ENCODE results near the gene UBR3. TPM values are rescaled to one million over a fixed set of nuclear protein-coding genes. Genes with fewer than 3 reads are reported as not detected.

UBR3 gene
- total RNA-seq (100 to 1,000 TPM in 1 of 7 donors, 10 to 100 TPM in 6; 40.3 to 119 (median 62.4) TPM), polyA plus RNA-seq (10 to 100 TPM in 1 of 3 donors, 1 to 10 TPM in 2; 7.2 to 10.5 (median 7.9) TPM)
- long read RNA-seq, donor 1 = 0 reads
- long read RNA-seq, donor 2 = 0 reads

- TF ChIP-seq CTCF (IDR thresholded peaks at IDR 0.05 in 8 of 11, conservative IDR thresholded peaks at IDR 0.05 in 3 of 11) (peak in 4 of 11 experiments; percentile 25 to 47 (median 36)), POLR2A (IDR thresholded peaks at IDR 0.05) (peak in 2 of 3 donors; percentile 68 to 86), POLR2AphosphoS5 (IDR thresholded peaks at IDR 0.05) (peak; percentile 91 to 92 (median 91))
- no peaks in the 10 kb centered on the region for H3K9me3 ChIP-seq
- H3K4me3 ChIP-seq = peak within 1 kb of the TSS; percentile 75 to 96 (median 86)
- H3K27ac ChIP-seq = peak within 1 kb of the TSS; percentile 76 to 93 (median 91)
- peaks cover 0 to 5% (median 0%) of the 10 kb centered on the region in 6 donors for H3K36me3 ChIP-seq
- intact Hi-C loops (cut with DNase I; ENCODE audit: low total_unique reads) = loop anchor here (10.0 kb wide), 1 partner anchor 87 kb away; no protein-coding TSS in a partner anchor
- no peaks in the 10 kb centered on the region for H3K27me3 ChIP-seq (replicated peaks in 1 of 7)
- DNase-seq = peak; percentile 98
- WGBS, 5 donors = 0 to 1% (median 0%) methylated on average over 42 to 104 of the region's 104 CpGs
- H3K4me1 ChIP-seq = peaks cover 35 to 83% (median 62%) of the 10 kb centered on the region in 6 donors
These were observed at the start of gene UBR3 for GRCh38 chr2:169827272-169828140. TSS of gene UBR3 (plus strand) at chr2:169827454. CDS start at chr2:169827508, 54 bp downstream.

DNA sequence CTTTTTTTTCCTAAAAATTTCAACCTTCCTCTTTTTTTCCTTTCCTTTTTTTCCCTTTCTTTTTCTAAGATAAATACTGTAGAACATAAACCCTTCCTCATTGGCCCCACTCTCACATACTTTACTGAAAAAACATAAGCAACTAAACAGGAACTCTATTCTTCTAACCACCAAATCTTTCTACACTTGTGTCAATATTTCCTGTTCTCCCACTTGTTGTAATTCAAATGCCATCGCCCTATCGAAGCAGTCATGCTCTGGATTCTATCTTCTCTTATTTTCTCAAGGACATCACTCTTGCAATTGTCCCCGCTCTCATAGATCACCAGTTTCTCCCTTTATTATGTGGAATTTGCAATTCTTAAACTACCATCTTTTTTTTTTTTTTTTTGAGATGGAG lies 48.8 kb upstream of the UBR3 start:
- TF ChIP-seq CTCF (IDR thresholded peaks at IDR 0.05 in 8 of 11, conservative IDR thresholded peaks at IDR 0.05 in 3 of 11) (no peak), POLR2AphosphoS5 (IDR thresholded peaks at IDR 0.05) (no peak), POLR2A (IDR thresholded peaks at IDR 0.05) (no peak)
- intact Hi-C loops (cut with DNase I; ENCODE audit: low total_unique reads) = no loop called here

DNA sequence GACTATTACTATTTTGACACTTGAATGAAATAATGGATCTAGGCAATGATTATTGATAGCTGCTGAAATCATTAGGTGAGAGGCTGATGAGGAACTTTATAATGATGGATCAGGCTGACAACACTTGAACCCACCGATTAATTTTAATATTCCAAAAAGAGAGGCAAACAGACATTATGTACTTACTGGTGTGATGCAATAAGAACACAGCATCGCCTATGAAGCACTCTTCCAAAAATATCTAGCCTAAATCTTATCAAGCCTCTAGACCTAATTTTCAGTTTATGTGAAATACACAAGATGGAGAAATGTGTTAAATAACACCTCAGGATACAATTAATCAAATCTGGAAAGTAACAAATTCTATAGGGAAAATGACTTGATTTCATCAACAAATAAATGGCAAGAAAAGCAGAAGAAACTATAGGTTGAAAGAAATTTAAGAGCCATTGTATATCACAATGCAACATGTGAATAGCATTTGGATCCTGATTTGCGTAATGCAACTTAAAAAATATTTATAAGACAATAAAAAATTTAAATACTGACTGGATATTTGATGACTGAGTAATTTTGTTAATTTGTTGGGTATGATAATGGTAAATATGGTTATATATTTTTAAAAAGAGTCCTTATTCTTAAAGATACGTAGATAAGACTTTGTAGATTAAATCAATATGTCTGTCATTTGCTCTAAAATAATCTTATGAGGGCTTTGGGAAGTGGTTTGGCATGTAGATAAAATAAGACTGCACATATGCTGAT lies 45.8 kb upstream of the UBR3 start:
- DNase-seq = no peak
- intact Hi-C loops (cut with DNase I; ENCODE audit: low total_unique reads) = no loop called here
- TF ChIP-seq POLR2AphosphoS5 (IDR thresholded peaks at IDR 0.05) (no peak), CTCF (IDR thresholded peaks at IDR 0.05 in 8 of 11, conservative IDR thresholded peaks at IDR 0.05 in 3 of 11) (no peak), POLR2A (IDR thresholded peaks at IDR 0.05) (no peak)
- Histone ChIP-seq H3K36me3 (no peaks in the 10 kb centered on the region), H3K4me3 (no peak overlapping the region), H3K9me3 (no peaks in the 10 kb centered on the region), H3K4me1 (no peaks in the 10 kb centered on the region), H3K27me3 (replicated peaks in 1 of 7) (no peaks in the 10 kb centered on the region), H3K27ac (no peak overlapping the region)
- WGBS, 5 donors = 78 to 96% (median 91%) methylated on average over 4 of the region's 4 CpGs

More for the DNA sequence above, 48.8 kb upstream of the UBR3 start:
- Histone ChIP-seq H3K9me3 (no peaks in the 10 kb centered on the region), H3K36me3 (no peaks in the 10 kb centered on the region), H3K27ac (no peak overlapping the region), H3K27me3 (replicated peaks in 1 of 7) (no peaks in the 10 kb centered on the region), H3K4me1 (no peaks in the 10 kb centered on the region), H3K4me3 (no peak overlapping the region)
- WGBS, 5 donors = 45 to 71% (median 63%) methylated on average over 3 of the region's 3 CpGs
- DNase-seq = no peak
